Uterus (tissue), 2 donors: ENCODE measurements around the gene NHS.

ENCODE experiments used
- CTCF ChIP-seq, 4 experiments: fragments of 200-600 bp in 2 of 4; fragments of 450-650 bp in 2 of 4; sonication (generic) in 2 of 4; IDR thresholded peaks; one replicate each; pipeline ENCODE4 v1.5.1; 2016 to 2019; ENCODE audit warnings: antibody characterized with exemption in 4 of 4, mild to moderate bottlenecking in 2 of 4, moderate library complexity in 1 of 4
- POLR2A ChIP-seq, 2 donors: fragments of 450-650 bp; IDR thresholded peaks; one replicate each; pipeline ENCODE4 v1.6.1; 2016; ENCODE audit warnings: antibody characterized with exemption in 2 of 2, mild to moderate bottlenecking in 1 of 2, moderate library complexity in 1 of 2

DNA sequence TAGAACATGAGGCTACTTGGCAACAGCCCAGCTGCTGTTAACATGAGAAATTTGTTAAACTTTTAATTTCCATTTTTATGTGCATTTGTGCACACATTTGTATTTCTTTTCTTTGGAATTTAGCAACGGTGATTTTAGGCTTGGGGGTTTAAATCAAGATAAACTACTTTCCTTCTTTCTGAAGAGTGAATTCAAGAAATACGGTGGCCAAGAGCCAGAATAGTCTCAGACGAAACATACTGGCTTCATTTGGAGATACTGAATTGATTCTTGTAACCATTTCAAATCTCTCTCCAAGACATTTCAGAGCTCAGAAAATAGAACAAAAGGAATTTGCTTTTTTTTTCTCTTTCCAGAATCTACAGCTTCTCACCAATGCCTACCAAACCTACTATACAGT lies 228.2 kb downstream of the NHS start:
- TF ChIP-seq CTCF (IDR thresholded peaks at IDR 0.05): no peak
- TF ChIP-seq POLR2A (IDR thresholded peaks at IDR 0.05): no peak
